DMS79 (cell line): ENCODE measurements around the gene CAPNS1.
"Not testable (repeated sequence)": the region's sequence is repeated elsewhere in the genome, so short reads cannot be mapped to it uniquely, and the experiment has no call there.

ENCODE experiments used
- DNase-seq: peaks from one replicate; lab custom pipeline; 2025; lab: John Stamatoyannopoulos, UW

The CAPNS1 gene

DNA sequence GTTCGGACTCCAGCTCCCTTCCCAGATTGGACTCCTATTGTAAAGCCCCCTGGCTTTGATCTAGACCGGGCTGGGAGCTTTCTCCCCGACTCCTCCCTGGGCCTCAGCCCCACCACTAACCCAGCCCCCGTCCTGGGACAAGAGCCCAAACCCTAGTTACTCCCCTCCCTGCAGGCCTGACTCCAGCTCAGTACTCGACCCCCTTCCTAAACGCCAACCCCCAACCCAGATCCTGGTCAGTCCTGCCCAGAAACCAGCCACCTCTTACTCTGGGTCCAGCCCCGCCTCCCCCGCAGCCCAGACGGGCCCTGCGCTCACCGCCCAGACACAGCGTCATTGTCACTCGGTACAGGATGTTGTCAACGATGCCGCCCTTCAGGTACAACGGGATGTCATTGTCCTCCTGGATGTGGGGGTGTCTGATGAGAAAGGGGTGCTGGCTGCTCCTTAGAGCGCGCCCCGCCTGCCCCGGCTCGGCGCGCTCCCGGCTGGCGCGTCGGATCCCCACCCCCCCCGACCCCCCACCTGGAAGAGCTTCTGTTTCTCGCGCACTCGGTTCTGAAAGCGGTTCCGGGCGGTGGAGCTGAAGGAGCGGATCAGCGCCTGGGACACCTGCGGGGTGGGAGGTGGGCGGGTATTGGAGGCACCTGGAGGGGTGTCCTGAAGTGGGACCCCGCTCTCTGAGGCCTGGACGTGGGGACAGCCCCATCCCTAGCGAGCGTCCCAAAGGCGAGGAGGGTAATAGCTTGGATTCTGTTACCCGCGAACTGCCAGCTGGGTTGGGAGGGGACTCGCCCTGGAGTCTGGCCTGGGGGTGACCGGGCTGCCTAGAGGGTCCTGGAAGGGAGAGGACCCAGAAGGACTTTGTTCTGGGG, 11.5 kb downstream of the CAPNS1 start:
- DNase-seq = no peak

DNA sequence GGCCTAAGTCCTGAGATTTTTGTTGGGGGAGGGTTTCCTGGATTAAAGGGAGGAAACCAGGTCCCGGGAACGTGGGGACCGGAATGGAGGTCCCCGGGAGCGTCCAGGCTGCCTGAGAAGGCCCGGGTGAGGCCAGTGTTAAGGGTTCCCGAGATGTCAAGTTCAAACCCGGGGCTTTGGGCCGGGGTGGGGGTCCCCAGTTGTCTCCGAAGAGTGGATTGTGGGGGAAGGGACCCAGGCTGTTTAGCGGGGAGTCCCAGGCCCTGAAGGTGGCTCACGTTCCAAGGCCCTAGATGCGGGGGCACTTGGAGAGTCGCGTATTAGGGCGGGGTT, 12.1 kb downstream of the CAPNS1 start:
- DNase-seq = no peak

GRCh38 chr19:36152352-36153091, 12.7 kb downstream of the CAPNS1 start, which contains the start of gene COX7A1:
TSS of gene COX7A1 (minus strand) at chr19:36152447. CDS start at chr19:36152407, 40 bp downstream.
- no peak for DNase-seq

DNA sequence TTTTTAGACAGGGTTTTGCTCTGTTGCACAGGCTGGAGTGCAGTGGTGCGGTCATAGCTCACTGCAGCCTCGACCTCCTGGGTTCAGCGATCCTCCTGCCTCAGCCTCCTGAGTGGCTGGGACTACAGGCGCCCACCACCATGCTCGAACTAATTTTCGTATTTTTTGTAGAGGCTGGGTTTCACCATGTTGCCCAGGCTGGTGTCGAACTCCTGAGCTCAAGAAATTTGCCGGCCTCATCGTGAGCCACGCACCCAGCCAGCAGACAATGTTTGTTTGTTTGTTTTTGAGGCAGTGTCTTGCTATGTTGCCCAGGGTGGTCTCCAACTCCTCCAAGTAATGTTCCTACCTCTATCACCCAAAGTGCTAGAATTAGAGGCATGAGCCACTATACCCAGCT, 13.3 kb downstream of the CAPNS1 start:
- DNase-seq = no peak

GRCh38 chr19:36160821-36161596, 21.1 kb downstream of the CAPNS1 start:
- DNase-seq = no peak

DNA sequence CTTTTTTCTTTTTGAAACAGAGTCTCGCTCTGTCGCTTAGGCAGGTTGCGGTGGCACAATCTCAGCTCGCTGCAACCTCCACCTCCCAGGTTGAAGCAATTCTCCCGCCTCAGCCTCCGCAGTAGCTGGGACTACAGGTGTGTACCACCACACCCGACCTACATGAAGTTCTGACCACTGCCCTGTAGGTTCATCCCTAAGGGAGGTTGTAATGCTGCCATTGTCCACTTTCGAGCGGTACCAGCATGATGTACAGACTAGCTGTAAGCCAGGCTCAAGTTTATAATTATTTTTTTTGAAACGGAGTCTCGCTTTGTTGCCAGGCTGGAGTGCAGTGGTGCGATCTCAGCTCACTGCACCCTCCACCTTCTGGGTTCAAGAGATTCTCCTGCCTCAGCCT, 23.9 kb downstream of the CAPNS1 start:
- DNase-seq = no peak

DNA sequence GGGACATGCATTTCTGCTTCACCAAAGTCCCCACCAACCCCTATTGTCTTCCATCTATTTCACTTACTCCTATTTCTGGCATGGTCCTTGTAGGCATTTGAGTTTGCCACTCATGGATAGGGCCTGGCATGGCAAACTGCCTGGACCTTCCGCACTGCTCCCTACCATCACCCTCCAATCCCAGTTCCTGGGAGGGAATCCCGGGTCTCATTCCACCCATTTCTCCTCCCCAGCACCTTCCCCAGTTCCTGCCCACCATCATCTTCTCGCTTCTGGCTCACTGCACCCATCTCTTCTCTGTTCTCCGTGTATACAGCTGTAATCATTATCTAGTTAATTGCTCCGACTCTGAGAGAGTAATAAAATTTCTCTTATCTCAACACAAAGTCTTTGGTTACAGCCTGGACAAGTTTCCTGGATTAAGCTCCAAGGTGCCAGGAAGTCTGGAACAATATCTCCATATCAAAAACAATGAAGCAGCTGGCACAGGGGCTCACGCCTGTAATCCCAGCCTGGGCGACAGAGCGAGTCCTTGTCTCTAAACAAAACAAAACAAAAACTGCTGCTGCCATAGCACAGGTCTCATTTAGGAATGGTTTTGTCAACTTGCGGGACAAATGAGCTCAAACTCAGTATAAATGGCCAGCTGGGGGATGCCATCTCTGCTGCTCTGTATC, 29.4 kb downstream of the CAPNS1 start:
- peak; percentile 8 for DNase-seq

GRCh38 chr19:36172852-36173251, 33.0 kb downstream of the CAPNS1 start:
- DNase-seq = no peak

- not testable (repeated sequence) for DNase-seq
These were observed 34.0 kb downstream of the CAPNS1 start for GRCh38 chr19:36173846-36174245.

DNA sequence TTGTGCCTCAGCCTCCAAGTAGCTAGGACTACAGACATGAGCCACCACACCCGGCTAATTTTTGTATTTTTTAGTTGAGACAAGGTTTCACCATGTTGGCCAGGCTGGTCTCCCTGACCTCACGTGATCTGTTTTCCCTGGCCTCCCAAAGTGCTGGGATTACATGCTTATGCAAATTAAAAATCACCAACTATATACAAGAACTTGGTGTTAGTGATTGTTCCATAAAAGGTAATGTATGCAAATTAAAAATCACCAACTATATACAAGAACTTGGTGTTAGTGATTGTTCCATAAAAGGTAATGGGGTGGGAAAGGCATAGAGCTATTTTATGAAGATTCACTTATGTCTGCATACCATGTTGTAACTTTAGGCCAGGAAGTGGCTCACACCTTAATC, 39.2 kb downstream of the CAPNS1 start:
- DNase-seq = not testable (repeated sequence)

DNA sequence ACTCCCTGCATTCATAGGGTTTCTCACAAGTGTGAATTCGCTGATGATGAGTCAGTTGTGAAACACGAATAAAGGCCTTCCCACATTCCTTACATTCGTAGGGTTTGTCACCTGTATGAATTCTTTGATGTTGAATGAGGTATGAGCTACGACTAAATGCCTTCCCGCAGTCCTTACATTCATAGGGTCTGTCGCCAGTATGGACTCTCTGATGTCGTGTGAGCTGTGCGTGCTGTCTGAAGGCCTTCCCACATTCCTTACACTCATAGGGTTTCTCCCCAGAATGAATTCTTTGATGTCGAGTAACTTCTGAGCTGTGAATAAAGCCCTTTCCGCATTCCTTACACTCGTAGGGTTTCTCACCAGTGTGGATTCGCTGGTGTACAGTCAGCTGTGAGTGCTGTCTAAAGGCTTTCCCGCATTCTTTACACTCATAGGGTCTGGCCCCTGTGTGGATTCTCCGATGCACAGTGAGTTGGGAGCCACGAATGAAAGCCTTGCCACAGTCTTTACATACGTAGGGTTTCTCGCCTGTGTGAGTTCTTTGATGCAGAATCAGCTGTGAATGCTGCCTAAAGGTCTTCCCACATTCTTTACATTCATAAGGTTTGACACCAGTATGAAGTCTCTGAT, 42.9 kb downstream of the CAPNS1 start:
- no peak for DNase-seq

DNA sequence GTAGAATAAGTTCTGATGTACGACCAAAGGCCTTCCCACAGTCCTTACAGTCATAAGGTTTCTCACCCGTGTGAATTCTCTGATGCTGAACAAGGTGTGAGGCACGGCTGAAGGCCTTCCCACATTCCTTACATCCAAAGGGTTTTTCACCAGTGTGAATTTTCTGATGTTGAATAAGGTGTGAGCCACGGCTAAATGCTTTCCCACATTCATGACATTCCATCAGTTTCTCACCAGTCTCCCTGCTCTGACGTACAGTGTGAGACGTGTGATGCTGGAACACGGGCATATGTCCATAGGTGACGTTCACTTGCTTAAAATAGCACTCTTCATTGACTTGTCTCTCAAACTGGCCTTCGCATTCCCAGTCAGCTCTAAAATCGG, 43.4 kb downstream of the CAPNS1 start:
- no peak for DNase-seq

DNA sequence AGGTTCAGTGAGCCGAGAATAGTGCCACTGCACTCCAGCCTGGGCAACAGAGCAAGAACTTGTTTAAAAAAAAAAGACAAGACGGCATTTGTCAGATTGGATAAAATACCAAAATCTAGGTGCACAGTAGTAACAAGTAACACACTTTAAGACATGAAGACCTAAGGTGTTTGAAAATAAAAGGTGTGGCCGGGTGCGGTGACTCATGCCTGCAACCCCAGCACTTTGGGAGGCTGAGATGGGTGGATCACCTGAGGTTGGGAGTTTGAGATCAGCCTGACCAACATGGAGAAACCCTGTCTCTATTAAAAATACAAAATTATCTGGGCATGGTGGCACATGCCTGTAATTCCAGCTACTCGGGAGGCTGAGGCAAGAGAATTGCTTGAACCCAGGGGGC, 46.9 kb downstream of the CAPNS1 start:
- not testable (repeated sequence) for DNase-seq

GRCh38 chr19:36196249-36196648, 56.4 kb downstream of the CAPNS1 start:
- DNase-seq = no peak

GRCh38 chr19:36198119-36198518, 58.3 kb downstream of the CAPNS1 start:
- DNase-seq = no peak
